ENCODE measurements around the gene HSD17B3. TPM values are rescaled to one million over a fixed set of nuclear protein-coding genes. Genes with fewer than 3 reads are reported as not detected.
A peak's percentile ranks its signal among the peaks of the same experiment; 100 is the strongest.

The HSD17B3 gene
- not detected in 2 replicates for total RNA-seq

- no peak within 1 kb of the TSS for H3K4me3 ChIP-seq (ENCODE audit: low read depth, low read length)
- TF ChIP-seq CTCF (conservative IDR thresholded peaks at IDR 0.05; ENCODE audit: low read depth, low read length): no peak
Measured at GRCh38 chr9:96302021-96302420, at the start of gene HSD17B3. Gene HSD17B3, minus strand, starts transcription at chr9:96302176. Its CDS starts 72 bp downstream, at chr9:96302104.

GRCh38 chr9:96350866-96351265 is 48.9 kb upstream of the HSD17B3 start:
- DNase-seq (ENCODE audit: low read depth): no peak
- no peak for TF ChIP-seq CTCF (conservative IDR thresholded peaks at IDR 0.05; ENCODE audit: low read depth, low read length)
- no peak overlapping the region for H3K4me3 ChIP-seq (ENCODE audit: low read depth, low read length)

More at GRCh38 chr9:96302021-96302420, at the start of gene HSD17B3:
- DNase-seq (ENCODE audit: low read depth): no peak

- no peak overlapping the region for H3K4me3 ChIP-seq (ENCODE audit: low read depth, low read length)
- TF ChIP-seq CTCF (conservative IDR thresholded peaks at IDR 0.05; ENCODE audit: low read depth, low read length): no peak
- no peak for DNase-seq (ENCODE audit: low read depth)
Measured at GRCh38 chr9:96348261-96348660, 46.3 kb upstream of the HSD17B3 start.

GRCh38 chr9:96345551-96345950 is 43.6 kb upstream of the HSD17B3 start:
- DNase-seq (ENCODE audit: low read depth): no peak
- no peak for TF ChIP-seq CTCF (conservative IDR thresholded peaks at IDR 0.05; ENCODE audit: low read depth, low read length)
- no peak overlapping the region for H3K4me3 ChIP-seq (ENCODE audit: low read depth, low read length)

- H3K4me3 ChIP-seq (ENCODE audit: low read depth, low read length): no peak overlapping the region
- TF ChIP-seq CTCF (conservative IDR thresholded peaks at IDR 0.05; ENCODE audit: low read depth, low read length): no peak
- DNase-seq (ENCODE audit: low read depth): peak; percentile 87
Measured at GRCh38 chr9:96344458-96345180, 42.6 kb upstream of the HSD17B3 start.

- TF ChIP-seq CTCF (conservative IDR thresholded peaks at IDR 0.05; ENCODE audit: low read depth, low read length): no peak
- H3K4me3 ChIP-seq (ENCODE audit: low read depth, low read length): no peak overlapping the region
- DNase-seq (ENCODE audit: low read depth): no peak
Measured at GRCh38 chr9:96343515-96344360, 41.8 kb upstream of the HSD17B3 start.

All from epithelial cell of proximal tubule (primary cell).